ENCODE measurements around the gene KIF16B. TPM values are rescaled to one million over a fixed set of nuclear protein-coding genes. Genes with fewer than 3 reads are reported as not detected.

KIF16B gene
- polyA plus RNA-seq, 1 experiment = 10.2 TPM

GRCh38 chr20:16404171-16404570 is 169.1 kb downstream of the KIF16B start:
- POLR2A ChIA-PET = no interaction called here
- Histone ChIP-seq H3K27me3 (ENCODE audit: control insufficient read depth, insufficient read depth, low read length) (no peaks in the 10 kb centered on the region), H3K4me3 (ENCODE audit: low read depth, low read length) (no peak overlapping the region), H3K27ac (ENCODE audit: low read depth, low read length) (no peak overlapping the region), H3K9me3 (ENCODE audit: control insufficient read depth, insufficient read depth, low read length) (no peaks in the 10 kb centered on the region)
- DNase-seq (ENCODE audit: low read depth, low spot score) = no peak
- no peak for TF ChIP-seq CTCF (IDR thresholded peaks at IDR 0.05; ENCODE audit: low read depth, low read length)
- CTCF ChIA-PET = no interaction called here

- ChIA-PET CTCF (no interaction called here), POLR2A (no interaction called here)
- no peaks in the 10 kb centered on the region for H3K9me3 ChIP-seq (ENCODE audit: control insufficient read depth, insufficient read depth, low read length)
- TF ChIP-seq CTCF (IDR thresholded peaks at IDR 0.05; ENCODE audit: low read depth, low read length) = no peak
- H3K27me3 ChIP-seq (ENCODE audit: control insufficient read depth, insufficient read depth, low read length) = no peaks in the 10 kb centered on the region
- no peak for DNase-seq (ENCODE audit: low read depth, low spot score)
- no peak overlapping the region for H3K27ac ChIP-seq (ENCODE audit: low read depth, low read length)
- H3K4me3 ChIP-seq (ENCODE audit: low read depth, low read length) = no peak overlapping the region
Observed at GRCh38 chr20:16400234-16400633, 173.0 kb downstream of the KIF16B start.

- POLR2A ChIA-PET = no interaction called here
- no peaks in the 10 kb centered on the region for H3K9me3 ChIP-seq (ENCODE audit: control insufficient read depth, insufficient read depth, low read length)
- no peak overlapping the region for H3K4me3 ChIP-seq (ENCODE audit: low read depth, low read length)
- CTCF ChIA-PET = no interaction called here
- no peak overlapping the region for H3K27ac ChIP-seq (ENCODE audit: low read depth, low read length)
- no peak for DNase-seq (ENCODE audit: low read depth, low spot score)
- no peak for TF ChIP-seq CTCF (IDR thresholded peaks at IDR 0.05; ENCODE audit: low read depth, low read length)
- no peaks in the 10 kb centered on the region for H3K27me3 ChIP-seq (ENCODE audit: control insufficient read depth, insufficient read depth, low read length)
Observed at GRCh38 chr20:16399801-16400200, 173.4 kb downstream of the KIF16B start.

- ChIA-PET POLR2A (no interaction called here), CTCF (no interaction called here)
- H3K4me3 ChIP-seq (ENCODE audit: low read depth, low read length) = no peak overlapping the region
Observed at GRCh38 chr20:16397086-16397485, 176.2 kb downstream of the KIF16B start.

GRCh38 chr20:16395366-16395765 is 177.9 kb downstream of the KIF16B start:
- no peak for TF ChIP-seq CTCF (IDR thresholded peaks at IDR 0.05; ENCODE audit: low read depth, low read length)
- Histone ChIP-seq H3K27me3 (ENCODE audit: control insufficient read depth, insufficient read depth, low read length) (no peaks in the 10 kb centered on the region), H3K4me3 (ENCODE audit: low read depth, low read length) (no peak overlapping the region), H3K27ac (ENCODE audit: low read depth, low read length) (no peak overlapping the region), H3K9me3 (ENCODE audit: control insufficient read depth, insufficient read depth, low read length) (no peaks in the 10 kb centered on the region)
- DNase-seq (ENCODE audit: low read depth, low spot score) = no peak
- ChIA-PET POLR2A (no interaction called here), CTCF (no interaction called here)

More at GRCh38 chr20:16397086-16397485, 176.2 kb downstream of the KIF16B start:
- no peak for DNase-seq (ENCODE audit: low read depth, low spot score)
- TF ChIP-seq CTCF (IDR thresholded peaks at IDR 0.05; ENCODE audit: low read depth, low read length) = no peak
- Histone ChIP-seq H3K27me3 (ENCODE audit: control insufficient read depth, insufficient read depth, low read length) (no peaks in the 10 kb centered on the region), H3K9me3 (ENCODE audit: control insufficient read depth, insufficient read depth, low read length) (no peaks in the 10 kb centered on the region), H3K27ac (ENCODE audit: low read depth, low read length) (no peak overlapping the region)

Measured in AG04450 (cell line).